HG02870 (cell line): ENCODE data around the gene PTPN18.

ENCODE experiments used
- ATAC-seq: cut with Tn5 transposase; IDR thresholded peaks from one replicate; pipeline ENCODE4 v1.9.1; 2021; ENCODE audit warnings: mild to moderate bottlenecking, moderate library complexity; ENCODE audit not compliant: unreplicated experiment

PTPN18 gene

GRCh38 chr2:130363479-130363878 lies 7.6 kb downstream of the PTPN18 start:
- no peak for ATAC-seq

- ATAC-seq, result no peak
Observed at GRCh38 chr2:130365075-130365474, 9.2 kb downstream of the PTPN18 start.

GRCh38 chr2:130365963-130366362 lies 10.1 kb downstream of the PTPN18 start:
- ATAC-seq, result no peak

- no peak for ATAC-seq
Observed at GRCh38 chr2:130366720-130367119, 10.9 kb downstream of the PTPN18 start.

GRCh38 chr2:130368786-130369185 lies 12.9 kb downstream of the PTPN18 start:
- no peak for ATAC-seq

- no peak for ATAC-seq
Observed at GRCh38 chr2:130369311-130369964, 13.6 kb downstream of the PTPN18 start.

GRCh38 chr2:130369965-130370341 lies 14.1 kb downstream of the PTPN18 start:
- no peak for ATAC-seq

GRCh38 chr2:130370490-130370889 lies 14.6 kb downstream of the PTPN18 start:
- ATAC-seq, result no peak

GRCh38 chr2:130371723-130372054 lies 15.8 kb downstream of the PTPN18 start:
- peak; percentile 21 for ATAC-seq

- peak; percentile 60 for ATAC-seq
Observed at GRCh38 chr2:130372055-130372832, 16.4 kb downstream of the PTPN18 start.

GRCh38 chr2:130372833-130373807 lies 17.3 kb downstream of the PTPN18 start:
- ATAC-seq, result no peak

- ATAC-seq, result no peak
Observed at GRCh38 chr2:130373808-130374365, 18.0 kb downstream of the PTPN18 start.

- ATAC-seq, result no peak
Observed at GRCh38 chr2:130374587-130375290, 18.9 kb downstream of the PTPN18 start.

GRCh38 chr2:130375291-130376266 lies 19.7 kb downstream of the PTPN18 start:
- no peak for ATAC-seq

GRCh38 chr2:130376433-130377293 lies 20.8 kb downstream of the PTPN18 start:
- peak; percentile 53 for ATAC-seq

- ATAC-seq, result no peak
Observed at GRCh38 chr2:130377491-130377890, 21.6 kb downstream of the PTPN18 start.

- no peak for ATAC-seq
Observed at GRCh38 chr2:130378206-130378897, 22.5 kb downstream of the PTPN18 start.

- no peak for ATAC-seq
Observed at GRCh38 chr2:130378898-130379214, 23.0 kb downstream of the PTPN18 start.
